Choroid plexus epithelial cell (primary cell): Measurements from ENCODE around the gene DISP2.
A peak's percentile ranks its signal among the peaks of the same experiment; 100 is the strongest.

Experiments used
- DNase-seq: peaks from one replicate; pipeline ENCODE4 v3.0.0-alpha.2; 2010; ENCODE audit warnings: low read depth
- H3K4me3 ChIP-seq: 2 replicates; pipeline ENCODE4 v1.5.1; 2011; ENCODE audit warnings: low read depth, mild to moderate bottlenecking, control low read depth, low read length, moderate library complexity
- CTCF ChIP-seq: conservative IDR thresholded peaks from 2 replicates; pipeline ENCODE4 v1.5.1; 2011; ENCODE audit warnings: low read depth, mild to moderate bottlenecking, control low read depth, inconsistent platforms, low read length, moderate library complexity

DISP2 gene

DNA sequence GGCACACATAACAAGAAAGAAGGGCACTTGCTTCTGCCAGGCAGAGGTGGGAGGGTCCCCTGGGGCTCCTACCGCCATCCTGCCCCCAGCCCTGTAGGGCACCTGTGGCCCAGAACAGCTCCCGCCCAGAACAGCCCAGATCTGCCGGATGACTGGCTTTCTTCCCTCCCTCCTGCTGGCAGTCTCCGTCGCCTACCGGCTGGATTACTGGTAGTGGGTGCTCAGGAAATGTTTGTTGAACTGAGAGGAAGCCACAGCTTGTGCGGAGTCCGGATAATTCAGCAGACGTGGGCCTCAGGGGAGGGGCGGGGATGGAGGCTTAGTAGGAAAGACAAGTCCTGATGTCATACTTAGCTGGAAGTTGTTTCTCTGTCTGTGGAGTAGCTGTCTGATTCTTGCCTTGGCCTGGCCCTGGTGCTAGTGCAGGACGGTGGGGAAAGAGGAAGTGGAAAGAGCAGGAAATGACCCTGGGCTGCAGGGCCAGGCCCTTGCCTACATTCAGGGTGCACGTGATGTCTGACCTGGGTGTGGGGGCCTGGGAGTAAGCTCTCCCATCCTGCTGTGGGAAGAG lies 24.0 kb upstream of the DISP2 start:
- H3K4me3 ChIP-seq = no peak overlapping the region
- TF ChIP-seq CTCF = peak; percentile 9
- DNase-seq = peak; percentile 90

GRCh38 chr15:40334541-40334940 lies 23.5 kb upstream of the DISP2 start:
- TF ChIP-seq CTCF = no peak
- no peak for DNase-seq
- H3K4me3 ChIP-seq = no peak overlapping the region

- no peak overlapping the region for H3K4me3 ChIP-seq
- TF ChIP-seq CTCF = no peak
- DNase-seq = no peak
Observed at GRCh38 chr15:40334941-40335795, 22.9 kb upstream of the DISP2 start.

DNA sequence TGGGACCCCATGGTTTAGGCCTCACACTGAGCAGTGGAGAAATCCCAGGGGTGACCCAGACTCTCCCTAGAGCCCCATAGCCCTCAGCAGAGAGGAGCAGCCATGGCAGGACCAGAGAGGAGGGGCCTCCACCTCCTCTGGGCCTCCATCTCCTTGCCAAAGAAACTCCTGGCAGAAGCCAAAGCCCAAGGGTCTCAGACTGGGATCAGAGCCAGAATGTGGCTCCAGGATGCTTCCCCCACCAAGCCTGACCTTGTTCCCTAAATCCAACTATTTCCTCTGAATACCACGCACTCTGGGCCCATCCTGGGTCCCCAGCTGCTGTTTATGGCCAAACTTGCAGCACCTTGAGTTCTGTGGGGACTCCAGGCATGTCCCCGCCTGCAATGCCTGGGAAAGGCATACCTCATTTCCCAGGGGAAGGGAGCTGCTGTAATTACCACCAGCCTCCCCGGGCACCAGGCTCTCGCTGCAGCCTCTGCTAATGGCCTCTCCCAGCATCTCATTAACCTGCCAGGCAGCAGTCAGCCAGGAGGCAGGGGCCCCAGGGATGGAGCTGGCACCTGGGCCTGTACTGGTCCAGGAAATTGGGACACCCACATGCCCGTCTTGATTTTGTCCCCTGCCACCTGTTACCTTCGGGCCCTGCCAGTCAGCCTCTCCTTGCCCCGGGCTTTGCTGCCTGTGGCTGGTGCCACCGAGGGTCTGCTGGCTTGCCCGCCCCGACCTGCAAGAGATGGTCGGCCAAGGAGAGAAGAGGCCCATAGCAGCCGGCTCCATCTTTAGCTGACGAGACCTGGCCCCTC lies 21.9 kb upstream of the DISP2 start:
- DNase-seq = no peak
- TF ChIP-seq CTCF = no peak
- no peak overlapping the region for H3K4me3 ChIP-seq

DNA sequence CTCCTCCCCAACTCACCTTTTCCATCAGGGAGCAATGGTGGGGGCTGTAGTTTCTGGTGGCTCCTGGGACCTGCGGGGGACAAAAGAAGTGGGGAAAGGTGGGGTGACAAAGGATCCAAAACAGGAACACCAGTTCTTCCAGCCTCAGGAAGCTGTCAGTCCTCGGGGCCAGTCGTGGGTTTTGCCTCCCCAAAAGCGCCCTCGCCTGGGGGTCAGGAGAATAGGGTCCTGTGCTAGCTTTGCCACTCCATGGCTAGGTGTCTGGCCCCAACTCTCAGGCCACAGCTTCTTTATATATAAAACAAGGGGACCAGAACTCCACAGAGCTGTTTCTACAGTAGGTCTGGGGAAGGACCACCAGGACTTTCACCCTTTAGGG lies 21.3 kb upstream of the DISP2 start:
- no peak for DNase-seq

GRCh38 chr15:40337597-40337996 lies 20.4 kb upstream of the DISP2 start:
- no peak overlapping the region for H3K4me3 ChIP-seq
- no peak for TF ChIP-seq CTCF
- no peak for DNase-seq

More for the DNA sequence above, 21.3 kb upstream of the DISP2 start:
- no peak overlapping the region for H3K4me3 ChIP-seq
- TF ChIP-seq CTCF = peak; percentile 14
